ENCODE data around the gene ARHGEF38. TPM values are rescaled to one million over a fixed set of nuclear protein-coding genes. Genes with fewer than 3 reads are reported as not detected.

The ARHGEF38 gene
- total RNA-seq, 4 donors from 2014 or later: 0.13 to 0.29 TPM; not detected in 2

GRCh38 chr4:105510245-105510644, 42.2 kb upstream of the ARHGEF38 start:
- Histone ChIP-seq H3K9me3 (no peaks in the 10 kb centered on the region), H3K4me3 (no peak overlapping the region), H3K36me3 (no peaks in the 10 kb centered on the region), H3K27ac (no peak overlapping the region), H3K4me1 (no peaks in the 10 kb centered on the region), H3K27me3 (no peaks in the 10 kb centered on the region)
- no peak for DNase-seq
- WGBS, 2 donors: 51 to 69% methylated on average over 2 of the region's 2 CpGs
- no peak for TF ChIP-seq POLR2A (IDR thresholded peaks at IDR 0.05)
- no peak for TF ChIP-seq CTCF (IDR thresholded peaks at IDR 0.05)
- intact Hi-C loops (cut with DNase I): no loop called here

- peak in 5 of 6 experiments; percentile 35 to 63 (median 56) for TF ChIP-seq CTCF (IDR thresholded peaks at IDR 0.05)
- no peak for TF ChIP-seq POLR2A (IDR thresholded peaks at IDR 0.05)
- Histone ChIP-seq H3K27ac (no peak overlapping the region), H3K4me1 (no peaks in the 10 kb centered on the region), H3K36me3 (no peaks in the 10 kb centered on the region), H3K27me3 (no peaks in the 10 kb centered on the region), H3K9me3 (no peaks in the 10 kb centered on the region), H3K4me3 (no peak overlapping the region)
- intact Hi-C loops (cut with DNase I): no loop called here
- WGBS, 2 donors: 7 to 8% methylated on average over 3 of the region's 3 CpGs
- no peak for DNase-seq
Observed at GRCh38 chr4:105520819-105521790, 31.3 kb upstream of the ARHGEF38 start.

- Histone ChIP-seq H3K4me1 (no peaks in the 10 kb centered on the region), H3K9me3 (no peaks in the 10 kb centered on the region), H3K27me3 (peaks cover 0 to 8% (median 0%) of the 10 kb centered on the region in 4 donors), H3K27ac (no peak overlapping the region), H3K36me3 (no peaks in the 10 kb centered on the region), H3K4me3 (no peak overlapping the region)
- intact Hi-C loops (cut with DNase I): no loop called here
- no peak for DNase-seq
- TF ChIP-seq CTCF (IDR thresholded peaks at IDR 0.05) (no peak), POLR2A (IDR thresholded peaks at IDR 0.05) (no peak)
- WGBS, 2 donors: 67 to 100% methylated on average over 1 to 3 of the region's 15 CpGs
Observed at GRCh38 chr4:105526656-105527055, 25.8 kb upstream of the ARHGEF38 start.

- TF ChIP-seq CTCF (IDR thresholded peaks at IDR 0.05): no peak
- TF ChIP-seq POLR2A (IDR thresholded peaks at IDR 0.05): no peak
- Histone ChIP-seq H3K4me3 (no peak overlapping the region), H3K27ac (no peak overlapping the region), H3K4me1 (no peaks in the 10 kb centered on the region), H3K9me3 (no peaks in the 10 kb centered on the region), H3K36me3 (no peaks in the 10 kb centered on the region), H3K27me3 (peaks cover 0 to 8% (median 0%) of the 10 kb centered on the region in 4 donors)
- intact Hi-C loops (cut with DNase I): no loop called here
- DNase-seq: no peak
- 90 to 91% methylated on average over 6 of the region's 8 CpGs for WGBS, 2 donors
Observed at GRCh38 chr4:105527081-105527480, 25.3 kb upstream of the ARHGEF38 start.

GRCh38 chr4:105536601-105537000, 15.8 kb upstream of the ARHGEF38 start:
- Histone ChIP-seq H3K27ac (no peak overlapping the region), H3K27me3 (no peaks in the 10 kb centered on the region), H3K36me3 (no peaks in the 10 kb centered on the region), H3K4me3 (no peak overlapping the region), H3K9me3 (no peaks in the 10 kb centered on the region), H3K4me1 (no peaks in the 10 kb centered on the region)
- 89 to 91% methylated on average over 1 of the region's 1 CpG for WGBS, 2 donors
- intact Hi-C loops (cut with DNase I): no loop called here
- no peak for DNase-seq
- no peak for TF ChIP-seq CTCF (IDR thresholded peaks at IDR 0.05)
- no peak for TF ChIP-seq POLR2A (IDR thresholded peaks at IDR 0.05)
